BLaER1 (cell line): ENCODE data around the gene ATN1.

Source experiments
- H3K27ac ChIP-seq: shearing (Covaris generic); formaldehyde crosslinking; 2 replicates; pipeline ENCODE4 v1.8.1; 2022
- H3K27me3 ChIP-seq: shearing (Covaris generic); formaldehyde crosslinking; 2 replicates; pipeline ENCODE4 v1.8.1; 2022
- H3K36me3 ChIP-seq: shearing (Covaris generic); formaldehyde crosslinking; 2 replicates; pipeline ENCODE4 v1.8.1; 2022
- H3K4me1 ChIP-seq: shearing (Covaris generic); formaldehyde crosslinking; 2 replicates; pipeline ENCODE4 v1.8.1; 2022
- H3K4me2 ChIP-seq: shearing (Covaris generic); formaldehyde crosslinking; 2 replicates; pipeline ENCODE4 v1.8.1; 2022
- H3K4me3 ChIP-seq: shearing (Covaris generic); formaldehyde crosslinking; 2 replicates; pipeline ENCODE4 v1.8.1; 2022
- H3K9ac ChIP-seq: shearing (Covaris generic); formaldehyde crosslinking; 2 replicates; pipeline ENCODE4 v1.8.1; 2022
- H3K9me3 ChIP-seq: shearing (Covaris generic); formaldehyde crosslinking; 2 replicates; pipeline ENCODE4 v1.8.1; 2022
- H4K20me1 ChIP-seq: shearing (Covaris generic); formaldehyde crosslinking; 2 replicates; pipeline ENCODE4 v1.8.1; 2022
- Cebpa-rat ChIP-seq: shearing (Covaris generic); IDR thresholded peaks from 2 replicates; pipeline ENCODE4 v1.8.1; 2022

Gene ATN1

GRCh38 chr12:6950811-6951540, 23.2 kb downstream of the ATN1 start, which contains the start of gene PTPN6:
Gene PTPN6, plus strand, starts transcription at chr12:6951356. Its CDS starts 157 bp downstream, at chr12:6951513.
- H3K36me3 ChIP-seq, result peaks cover 17% of the 10 kb centered on the region
- no peak for TF ChIP-seq Cebpa-rat
- no peaks in the 10 kb centered on the region for H3K27me3 ChIP-seq
- H3K9me3 ChIP-seq, result no peaks in the 10 kb centered on the region
- peak within 1 kb of the TSS; percentile 91 for H3K4me2 ChIP-seq
- no peaks in the 10 kb centered on the region for H4K20me1 ChIP-seq
- peak within 1 kb of the TSS; percentile 93 for H3K9ac ChIP-seq
- peaks cover 85% of the 10 kb centered on the region for H3K4me1 ChIP-seq
- H3K27ac ChIP-seq, result peak within 1 kb of the TSS; percentile 91
- peak within 1 kb of the TSS; percentile 91 for H3K4me3 ChIP-seq

GRCh38 chr12:6951551-6952120, 23.9 kb downstream of the ATN1 start:
- Histone ChIP-seq H3K9ac (peak overlapping the region; percentile 93), H3K4me3 (peak overlapping the region; percentile 91), H3K27me3 (no peaks in the 10 kb centered on the region), H3K4me2 (peak overlapping the region; percentile 91), H3K4me1 (peaks cover 85% of the 10 kb centered on the region), H3K36me3 (peaks cover 23% of the 10 kb centered on the region), H3K27ac (peak overlapping the region; percentile 91), H3K9me3 (no peaks in the 10 kb centered on the region), H4K20me1 (no peaks in the 10 kb centered on the region)
- TF ChIP-seq Cebpa-rat, result no peak

- peak overlapping the region; percentile 91 for H3K4me3 ChIP-seq
- H3K36me3 ChIP-seq, result peaks cover 30% of the 10 kb centered on the region
- H4K20me1 ChIP-seq, result no peaks in the 10 kb centered on the region
- peak overlapping the region; percentile 93 for H3K9ac ChIP-seq
- H3K27me3 ChIP-seq, result no peaks in the 10 kb centered on the region
- TF ChIP-seq Cebpa-rat, result no peak
- H3K27ac ChIP-seq, result peak overlapping the region; percentile 91
- peak overlapping the region; percentile 91 for H3K4me2 ChIP-seq
- H3K9me3 ChIP-seq, result no peaks in the 10 kb centered on the region
- H3K4me1 ChIP-seq, result peaks cover 85% of the 10 kb centered on the region
Measured at GRCh38 chr12:6952121-6952862, 24.5 kb downstream of the ATN1 start.

GRCh38 chr12:6952863-6953441, 25.2 kb downstream of the ATN1 start:
- Histone ChIP-seq H4K20me1 (no peaks in the 10 kb centered on the region), H3K27ac (peak overlapping the region; percentile 91), H3K4me1 (peaks cover 85% of the 10 kb centered on the region), H3K4me3 (peak overlapping the region; percentile 91), H3K36me3 (peaks cover 35% of the 10 kb centered on the region), H3K9me3 (no peaks in the 10 kb centered on the region), H3K27me3 (no peaks in the 10 kb centered on the region), H3K9ac (peak overlapping the region; percentile 93), H3K4me2 (peak overlapping the region; percentile 91)
- TF ChIP-seq Cebpa-rat, result no peak

- no peak for TF ChIP-seq Cebpa-rat
- Histone ChIP-seq H3K4me2 (peak overlapping the region; percentile 91), H3K4me1 (peaks cover 85% of the 10 kb centered on the region), H3K27ac (peak overlapping the region; percentile 91), H3K4me3 (peak overlapping the region; percentile 91), H3K9me3 (no peaks in the 10 kb centered on the region), H3K27me3 (no peaks in the 10 kb centered on the region), H4K20me1 (no peaks in the 10 kb centered on the region), H3K36me3 (peaks cover 42% of the 10 kb centered on the region), H3K9ac (peak overlapping the region; percentile 93)
Measured at GRCh38 chr12:6953442-6954315, 25.9 kb downstream of the ATN1 start.

GRCh38 chr12:6954316-6955107, 26.8 kb downstream of the ATN1 start:
- Histone ChIP-seq H3K9ac (peak overlapping the region; percentile 93), H3K36me3 (peaks cover 42% of the 10 kb centered on the region), H3K9me3 (no peaks in the 10 kb centered on the region), H3K4me2 (peak overlapping the region; percentile 91), H3K4me3 (peak overlapping the region; percentile 91), H4K20me1 (no peaks in the 10 kb centered on the region), H3K27me3 (no peaks in the 10 kb centered on the region), H3K4me1 (peaks cover 83% of the 10 kb centered on the region), H3K27ac (peak overlapping the region; percentile 91)
- TF ChIP-seq Cebpa-rat, result no peak

GRCh38 chr12:6955108-6956020, 27.6 kb downstream of the ATN1 start:
- H3K27ac ChIP-seq, result peak overlapping the region; percentile 91

More at GRCh38 chr12:6955108-6956020, 27.6 kb downstream of the ATN1 start:
- peak overlapping the region; percentile 91 for H3K4me2 ChIP-seq
- no peak for TF ChIP-seq Cebpa-rat
- H3K4me3 ChIP-seq, result peak overlapping the region; percentile 91
- H4K20me1 ChIP-seq, result no peaks in the 10 kb centered on the region
- no peaks in the 10 kb centered on the region for H3K9me3 ChIP-seq
- peak overlapping the region; percentile 93 for H3K9ac ChIP-seq
- peaks cover 46% of the 10 kb centered on the region for H3K36me3 ChIP-seq
- H3K4me1 ChIP-seq, result peaks cover 83% of the 10 kb centered on the region
- no peaks in the 10 kb centered on the region for H3K27me3 ChIP-seq
